ENCODE data around the gene ARRB1.

DNA sequence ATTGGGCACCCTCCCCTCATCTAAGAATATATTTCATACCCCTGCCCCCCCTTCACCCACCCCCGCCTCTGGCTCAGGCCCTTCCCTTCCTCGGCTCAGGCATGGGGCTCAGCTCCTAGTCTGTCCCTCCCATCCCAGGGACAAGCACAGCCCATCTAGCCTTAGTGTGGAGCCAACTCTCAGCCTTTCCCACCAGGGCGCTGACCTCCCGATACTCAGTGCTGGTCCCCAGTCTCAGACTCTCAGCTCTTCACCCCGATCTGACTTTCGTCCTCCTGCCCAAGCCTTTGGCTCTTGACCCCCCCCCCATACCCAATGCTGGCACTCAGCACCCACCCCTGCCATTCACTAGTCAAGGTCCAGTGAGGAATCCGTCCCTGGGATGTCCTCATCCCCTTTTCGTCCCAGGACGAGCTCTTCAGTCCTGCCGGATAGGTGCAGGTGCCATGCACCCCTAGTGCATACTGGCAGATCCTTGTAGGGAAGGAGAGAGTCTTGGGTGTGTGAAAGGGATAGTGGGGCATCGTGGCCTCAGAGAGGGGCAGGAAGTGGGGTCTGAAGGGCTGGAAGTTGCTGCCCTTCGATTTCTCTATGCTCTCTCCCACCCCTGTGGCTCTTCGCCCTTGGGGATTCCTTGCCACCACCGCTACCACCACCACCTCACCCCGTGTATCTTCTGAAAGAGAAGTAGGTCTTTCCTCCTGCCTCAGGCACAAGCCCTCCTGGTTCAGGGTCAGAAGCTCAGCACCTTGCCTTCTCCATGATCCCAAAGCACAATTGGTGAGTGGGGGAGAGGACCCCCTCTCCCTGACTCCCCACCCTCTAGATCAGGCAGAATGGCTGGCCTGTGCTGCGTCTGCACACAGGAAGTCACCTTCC, 108.5 kb downstream of the ARRB1 start:
- TF ChIP-seq, protein P1, sequence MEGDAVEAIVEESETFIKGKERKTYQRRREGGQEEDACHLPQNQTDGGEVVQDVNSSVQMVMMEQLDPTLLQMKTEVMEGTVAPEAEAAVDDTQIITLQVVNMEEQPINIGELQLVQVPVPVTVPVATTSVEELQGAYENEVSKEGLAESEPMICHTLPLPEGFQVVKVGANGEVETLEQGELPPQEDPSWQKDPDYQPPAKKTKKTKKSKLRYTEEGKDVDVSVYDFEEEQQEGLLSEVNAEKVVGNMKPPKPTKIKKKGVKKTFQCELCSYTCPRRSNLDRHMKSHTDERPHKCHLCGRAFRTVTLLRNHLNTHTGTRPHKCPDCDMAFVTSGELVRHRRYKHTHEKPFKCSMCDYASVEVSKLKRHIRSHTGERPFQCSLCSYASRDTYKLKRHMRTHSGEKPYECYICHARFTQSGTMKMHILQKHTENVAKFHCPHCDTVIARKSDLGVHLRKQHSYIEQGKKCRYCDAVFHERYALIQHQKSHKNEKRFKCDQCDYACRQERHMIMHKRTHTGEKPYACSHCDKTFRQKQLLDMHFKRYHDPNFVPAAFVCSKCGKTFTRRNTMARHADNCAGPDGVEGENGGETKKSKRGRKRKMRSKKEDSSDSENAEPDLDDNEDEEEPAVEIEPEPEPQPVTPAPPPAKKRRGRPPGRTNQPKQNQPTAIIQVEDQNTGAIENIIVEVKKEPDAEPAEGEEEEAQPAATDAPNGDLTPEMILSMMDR (IDR thresholded peaks at IDR 0.05), result no peak
- TF ChIP-seq EZH2 (IDR thresholded peaks at IDR 0.05) (no peak), EZH2phosphoT487 (IDR thresholded peaks at IDR 0.05) (no peak)

Measured in neural progenitor cell (in vitro differentiated cells).